Esophagus squamous epithelium (tissue), 4 donors: ENCODE measurements around the gene REC8.

Experiments used
- CTCF ChIP-seq, 6 experiments: fragments of 450-650 bp in 4 of 6; fragments of 200-600 bp in 2 of 6; sonication (generic) in 2 of 6; IDR thresholded peaks; one replicate each; pipeline ENCODE4 v1.5.1; 2016 to 2019; ENCODE audit warnings: antibody characterized with exemption in 6 of 6, mild to moderate bottlenecking in 4 of 6, moderate library complexity in 4 of 6
- POLR2A ChIP-seq, 4 donors: fragments of 450-650 bp; IDR thresholded peaks; one replicate each; pipeline ENCODE4 v1.6.1; 2017; ENCODE audit warnings: antibody characterized with exemption in 4 of 4, mild to moderate bottlenecking in 4 of 4, moderate library complexity in 3 of 4

- TF ChIP-seq POLR2A (IDR thresholded peaks at IDR 0.05) (peak in 2 of 4 donors; percentile 30 to 81), CTCF (IDR thresholded peaks at IDR 0.05) (no peak)
Measured at GRCh38 chr14:24195186-24196070, 23.5 kb downstream of the REC8 start, which contains the start of gene TM9SF1.
